Stimulated activated CD8-positive, alpha-beta memory T cell treated with anti-CD3 and anti-CD28 coated beads, Interleukin-12 subunit alpha, Interleukin-12 subunit beta, amount 100 ng/mL, for 24 hours (primary cell): Measurements from ENCODE around the gene ATPAF1.

Source experiments
- DNase-seq: peaks from one replicate; pipeline ENCODE4 v3.0.0-alpha.2; 2020; ENCODE audit errors: extremely low read depth

The ATPAF1 gene

DNA sequence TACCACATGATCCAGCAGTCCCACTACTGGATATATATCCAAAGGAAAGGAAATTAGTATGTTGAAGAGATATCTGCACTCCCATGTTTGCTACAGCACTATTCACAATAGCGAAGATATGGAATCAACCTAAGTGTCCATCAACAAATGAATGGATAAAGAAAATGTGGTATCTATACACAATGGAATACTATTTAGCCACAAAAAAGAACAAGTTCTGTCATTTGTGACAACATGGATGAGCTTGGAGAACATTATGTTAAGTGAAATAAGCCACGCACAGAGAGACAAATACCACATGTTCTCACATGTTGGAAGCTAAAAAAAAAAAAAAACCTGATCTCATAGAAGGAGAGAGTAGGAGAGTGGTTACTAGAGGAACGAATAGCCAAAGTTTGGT lies 17.7 kb downstream of the ATPAF1 start:
- no peak for DNase-seq

DNA sequence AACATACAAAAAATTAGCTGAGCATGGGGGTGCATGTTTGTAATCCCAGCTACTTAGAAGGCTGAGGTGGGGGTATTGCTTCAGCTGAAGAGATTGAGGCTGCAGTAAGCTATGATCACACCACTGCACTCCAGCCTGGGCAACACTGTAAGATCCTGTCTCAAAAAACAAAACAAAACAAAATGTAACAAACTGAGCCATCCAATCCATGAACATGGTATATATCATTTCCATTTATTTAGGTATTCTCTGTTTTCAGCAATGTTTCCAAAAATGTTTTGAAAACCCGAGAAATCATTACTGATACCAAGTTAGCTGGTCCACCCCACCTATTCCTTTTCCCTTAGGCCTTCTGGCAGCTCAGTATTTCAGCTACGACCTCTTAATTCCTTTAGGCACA lies 18.4 kb downstream of the ATPAF1 start:
- no peak for DNase-seq

DNA sequence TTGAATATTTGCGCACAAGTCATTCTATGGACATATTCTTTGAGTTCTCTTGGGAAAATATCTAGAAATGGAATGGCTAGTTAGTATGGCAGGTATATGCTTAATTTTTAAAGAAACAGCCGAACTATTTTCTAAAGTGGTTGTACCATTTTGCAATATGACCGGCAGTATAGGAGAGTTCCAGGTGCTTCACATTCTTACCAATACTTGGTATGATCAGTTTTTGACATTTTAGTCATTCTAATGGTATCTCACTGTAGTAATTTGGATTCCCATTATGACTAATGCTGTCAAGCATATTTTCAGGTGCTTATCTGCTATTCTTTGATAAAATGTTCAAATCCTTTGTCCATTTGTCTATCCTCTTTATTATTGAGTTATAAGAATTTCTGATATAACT lies 20.6 kb downstream of the ATPAF1 start:
- no peak for DNase-seq

DNA sequence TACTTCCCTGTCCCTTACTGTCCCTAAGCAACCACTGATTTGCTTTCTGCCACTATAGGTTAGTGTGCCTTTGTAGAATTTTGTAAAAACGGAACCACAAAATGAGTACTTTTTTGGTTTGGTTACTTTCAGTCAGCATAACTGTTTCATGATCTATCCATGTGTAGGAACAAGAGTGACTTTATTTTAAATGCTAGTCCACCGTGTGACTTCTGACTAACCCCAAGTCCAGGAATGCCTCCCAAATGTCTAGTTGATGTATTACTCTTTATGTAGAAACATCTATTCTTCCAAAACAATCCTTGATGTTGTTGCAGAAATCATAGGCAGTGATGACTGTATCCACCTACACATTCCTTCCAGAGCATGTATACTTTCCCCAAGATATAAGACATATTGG lies 21.3 kb downstream of the ATPAF1 start:
- no peak for DNase-seq

DNA sequence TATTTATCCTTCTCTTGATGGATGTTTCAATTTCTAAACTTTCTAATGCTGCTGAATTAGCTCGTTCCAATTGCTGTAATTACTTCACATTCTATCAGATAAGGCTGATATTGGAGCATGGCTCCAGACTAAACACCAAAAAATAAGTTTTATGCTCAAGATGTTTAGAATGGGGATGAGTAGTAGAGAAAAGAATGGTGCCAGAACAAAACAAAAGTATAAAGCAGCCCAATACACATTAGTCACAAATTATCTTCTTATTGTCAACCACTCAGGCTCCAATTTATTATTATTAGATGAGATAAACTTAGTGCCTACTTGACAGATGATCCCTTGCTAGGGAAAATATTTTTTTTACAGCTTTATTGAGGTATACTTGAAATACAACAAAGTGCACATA lies 21.8 kb downstream of the ATPAF1 start:
- no peak for DNase-seq

DNA sequence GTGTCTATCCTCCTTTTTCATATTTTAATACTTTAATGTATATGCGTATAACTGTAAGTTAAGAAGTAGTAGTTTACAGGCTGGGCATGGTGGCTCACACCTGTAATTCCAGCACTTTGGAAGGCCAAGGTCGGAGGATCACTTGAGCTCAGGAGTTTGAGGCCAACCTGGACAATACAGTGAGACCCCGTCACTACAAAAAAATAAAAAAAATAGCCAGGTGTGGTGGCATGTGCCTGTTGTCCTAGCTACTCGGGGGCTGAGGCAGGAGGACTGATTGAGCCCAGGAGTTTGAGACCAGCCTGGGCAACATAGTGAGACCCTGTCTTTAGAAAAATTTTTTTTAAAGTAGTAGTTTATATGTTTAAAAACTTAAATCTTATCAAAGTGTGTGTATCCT lies 22.3 kb downstream of the ATPAF1 start:
- no peak for DNase-seq

DNA sequence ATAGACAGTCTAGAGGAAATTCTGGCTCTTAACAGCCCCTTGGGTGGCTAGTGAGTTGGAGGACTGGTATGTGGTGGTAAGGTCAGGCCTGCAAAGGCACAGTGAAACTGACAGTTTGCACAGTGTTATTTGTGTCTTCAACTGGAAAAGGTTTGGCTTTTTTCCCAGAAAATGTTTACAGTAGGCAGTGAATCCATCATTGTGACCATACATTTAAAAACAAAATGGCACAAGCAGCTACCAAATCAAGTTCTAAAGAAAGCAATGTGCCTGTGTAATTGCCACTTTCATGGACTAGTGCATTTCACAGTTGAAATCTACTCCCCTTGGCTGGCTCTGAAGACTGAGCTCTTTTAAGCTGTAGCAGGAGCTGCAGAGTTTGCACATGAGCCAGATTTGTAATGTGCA lies 24.8 kb downstream of the ATPAF1 start:
- no peak for DNase-seq

DNA sequence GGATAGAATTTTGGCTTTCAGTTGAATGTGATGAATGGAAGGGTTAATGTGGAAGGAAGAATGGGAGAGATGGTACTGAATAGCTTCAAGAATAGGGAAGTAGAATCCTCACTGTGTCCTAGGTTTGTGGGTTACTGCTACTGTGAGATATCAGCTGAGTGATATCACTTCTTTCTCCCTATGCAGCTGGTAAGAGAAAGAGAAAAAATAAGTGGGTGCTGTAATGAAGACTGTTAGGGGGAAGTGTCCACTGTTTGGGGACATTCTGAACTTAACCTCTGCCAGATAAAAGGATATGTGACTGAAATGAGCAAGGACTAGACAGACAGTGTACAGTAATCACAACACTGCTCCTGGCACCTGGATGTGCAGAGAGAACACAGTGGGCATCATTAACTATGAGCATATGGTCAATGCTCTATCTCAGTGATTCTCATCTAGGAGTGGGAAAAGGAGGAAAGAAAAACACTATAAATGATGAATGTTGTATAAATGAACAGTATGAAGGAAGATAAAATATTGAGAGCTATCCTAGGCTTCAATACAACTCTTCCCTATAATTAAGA lies 26.0 kb downstream of the ATPAF1 start:
- DNase-seq, result no peak

DNA sequence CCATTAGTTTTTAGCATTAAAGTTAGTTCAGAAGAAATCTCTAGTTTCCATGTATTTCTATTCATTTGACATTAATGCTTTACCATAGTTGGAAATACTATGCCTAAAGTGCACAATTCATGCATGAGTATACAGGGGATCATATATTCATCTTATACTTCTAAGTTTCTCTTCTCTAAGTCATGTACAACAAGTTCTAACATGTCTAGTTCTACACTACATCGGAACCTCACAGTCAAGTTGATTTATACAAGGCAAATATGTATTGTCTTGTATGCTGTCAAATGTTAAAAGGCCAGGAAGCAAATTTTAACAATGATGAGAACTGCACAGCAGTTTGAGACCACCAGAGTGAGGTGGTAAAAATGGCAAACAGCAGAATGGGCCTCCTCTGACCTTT lies 28.6 kb downstream of the ATPAF1 start:
- DNase-seq, result no peak

DNA sequence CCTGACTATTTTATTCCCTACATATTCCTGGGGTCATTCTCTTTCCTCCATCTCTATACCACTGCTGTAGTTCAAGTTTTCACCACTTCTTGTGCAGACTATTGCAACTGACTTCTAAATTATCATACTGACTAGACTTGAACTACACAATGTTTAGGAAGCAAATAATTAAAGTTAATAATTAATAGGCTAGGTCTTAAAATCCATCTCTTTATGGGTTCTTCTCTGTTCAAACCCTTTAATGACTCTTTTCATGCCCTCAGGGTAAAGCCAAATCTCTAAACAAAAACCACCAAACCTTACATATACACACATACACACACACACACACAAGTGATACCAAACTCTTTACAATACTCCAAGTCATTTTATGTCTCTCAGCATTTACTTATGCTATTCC lies 29.2 kb downstream of the ATPAF1 start:
- no peak for DNase-seq

DNA sequence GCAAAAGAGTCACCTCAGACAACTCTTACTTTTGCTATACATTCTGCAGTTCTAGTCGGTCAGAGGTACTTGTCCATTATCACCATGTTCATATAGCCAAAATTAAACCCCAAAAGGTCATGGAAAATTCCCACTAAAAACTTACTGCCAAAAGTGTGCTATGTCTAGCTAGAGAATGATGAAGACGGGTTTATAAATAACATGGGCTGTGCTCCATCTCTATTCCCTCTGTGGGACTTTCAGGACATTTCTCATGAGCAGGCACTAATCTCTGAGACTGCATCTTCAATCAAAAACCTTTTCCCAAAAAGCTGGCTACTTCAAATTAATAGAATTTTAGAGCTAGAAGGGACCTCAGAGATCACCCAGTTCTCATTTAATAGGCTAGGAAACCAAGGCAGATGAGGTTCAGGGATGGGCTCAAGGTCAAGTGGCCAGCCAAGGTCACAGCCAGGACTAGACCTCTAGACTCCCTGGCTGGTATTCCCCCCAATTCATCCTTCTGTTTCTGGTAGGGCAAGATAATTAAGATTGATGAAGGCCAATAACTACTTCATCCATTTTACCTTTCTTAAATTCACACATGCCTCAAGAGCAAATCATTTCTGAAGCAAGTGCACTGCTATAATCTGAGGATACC lies 30.6 kb downstream of the ATPAF1 start:
- DNase-seq, result no peak

DNA sequence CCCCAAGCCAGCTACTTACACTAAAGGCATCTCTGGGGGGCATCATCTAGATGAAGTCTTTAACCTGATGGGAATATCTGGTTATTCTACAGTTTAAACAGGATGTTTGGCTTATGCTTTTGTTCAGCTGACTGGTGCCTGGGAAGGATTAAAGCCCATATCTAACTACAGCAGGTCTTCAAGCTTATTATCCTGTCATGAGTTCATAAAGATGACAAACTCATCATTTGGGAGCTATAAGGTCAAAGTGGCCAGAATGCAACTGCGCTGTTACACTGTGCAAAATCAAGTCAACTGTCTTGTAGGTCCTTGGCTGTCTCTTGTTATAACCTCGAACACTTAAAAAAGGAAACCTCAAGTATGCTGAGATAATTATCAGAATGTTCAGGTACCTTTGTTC lies 33.0 kb downstream of the ATPAF1 start:
- no peak for DNase-seq

DNA sequence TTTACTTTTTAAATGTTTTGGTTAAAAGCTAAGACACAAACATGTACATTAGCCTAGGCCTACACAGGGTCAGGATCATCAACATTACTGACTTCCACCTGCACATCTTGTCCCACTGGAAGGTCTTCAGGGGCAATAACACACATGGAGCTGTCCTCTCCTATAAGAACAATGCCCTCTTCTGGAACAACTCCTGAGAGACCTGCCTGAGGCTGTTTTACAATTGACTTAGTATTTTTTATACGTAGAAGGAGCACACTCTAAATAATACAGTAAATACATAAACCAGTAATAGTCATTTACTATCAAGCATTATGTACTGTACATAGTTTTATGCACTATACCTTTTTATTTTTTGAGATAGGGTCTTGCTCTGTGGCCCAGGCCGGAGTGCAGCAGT lies 37.4 kb downstream of the ATPAF1 start:
- no peak for DNase-seq

DNA sequence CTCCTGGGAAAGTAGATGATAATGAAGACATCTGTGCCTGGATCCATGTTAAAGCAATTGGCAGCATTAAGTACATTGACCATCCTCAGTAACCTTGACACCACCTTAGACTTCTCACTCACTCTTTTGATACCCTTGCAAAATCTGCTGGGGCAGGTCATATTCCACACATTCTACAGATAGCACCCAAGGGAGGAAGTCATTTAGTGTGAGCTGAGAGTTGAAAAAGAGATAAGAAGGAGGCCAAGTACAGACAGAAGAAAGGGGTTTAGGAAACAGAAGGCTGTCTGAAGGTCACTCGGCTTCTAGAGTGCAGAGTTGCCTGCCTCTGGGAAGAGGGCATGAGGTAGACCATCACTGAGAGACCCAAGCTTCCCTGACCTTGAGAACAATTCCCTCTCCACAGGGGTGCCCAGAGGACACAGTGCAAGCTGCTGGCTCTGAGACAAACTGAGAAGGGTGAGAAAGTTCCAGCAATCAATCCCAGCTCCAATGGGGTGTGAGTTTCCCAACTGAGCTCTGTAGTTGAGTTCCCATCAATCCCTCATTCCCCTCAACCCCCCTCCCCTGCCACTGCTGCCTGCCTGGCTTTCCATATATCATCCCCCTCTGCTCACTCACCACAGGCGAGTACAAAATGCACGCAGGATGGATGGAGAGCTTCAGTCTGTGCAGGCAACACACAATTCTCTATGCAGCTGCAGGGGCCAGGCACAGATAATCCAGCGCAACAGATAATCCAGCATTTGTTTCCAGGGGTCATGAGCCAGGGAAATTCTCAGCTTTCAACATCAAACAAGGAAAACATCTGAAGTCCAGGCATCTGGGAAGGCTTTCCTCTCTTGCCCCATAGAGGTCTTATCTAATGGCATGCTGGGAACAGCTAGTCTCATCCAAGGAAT lies 44.2 kb downstream of the ATPAF1 start:
- no peak for DNase-seq

DNA sequence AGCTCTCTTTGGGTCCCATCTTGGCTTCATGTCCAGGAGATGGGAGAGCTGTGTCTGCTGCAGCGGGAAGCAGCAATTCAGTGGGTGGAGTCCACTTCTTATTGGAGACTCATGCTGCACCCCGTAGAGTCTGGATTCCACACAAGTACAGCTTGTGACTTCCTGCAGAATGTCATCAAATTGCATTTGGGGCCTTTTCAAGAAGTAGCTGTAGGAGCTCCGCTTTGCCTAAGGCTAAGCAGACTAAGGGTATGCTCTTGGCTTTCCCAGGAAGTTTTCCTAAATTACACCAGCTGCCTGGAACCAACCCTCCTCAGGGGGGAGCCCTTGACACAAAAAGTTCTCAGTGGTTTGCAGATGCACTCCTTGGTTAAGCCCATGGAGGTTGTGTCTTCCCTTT lies 45.8 kb downstream of the ATPAF1 start:
- no peak for DNase-seq

DNA sequence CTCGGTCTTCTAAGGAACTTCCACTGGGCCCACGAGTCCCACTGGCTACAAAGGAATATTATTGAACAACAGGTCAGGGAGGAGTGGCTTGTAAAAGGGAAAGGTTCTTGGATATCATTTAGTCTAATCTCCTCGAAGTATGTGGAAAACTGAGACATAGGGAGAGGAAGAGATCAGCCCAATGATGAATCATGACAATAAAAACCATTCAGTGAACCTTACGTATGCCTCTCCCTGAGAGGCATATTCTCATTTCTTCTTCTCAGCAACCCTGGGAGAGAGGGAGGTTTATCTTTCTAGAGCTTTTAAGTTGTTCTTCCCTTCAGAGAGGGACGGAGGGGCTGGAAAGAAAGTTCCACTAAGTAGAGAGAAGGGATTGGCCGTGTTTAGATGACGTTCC lies 46.2 kb downstream of the ATPAF1 start:
- DNase-seq, result no peak

DNA sequence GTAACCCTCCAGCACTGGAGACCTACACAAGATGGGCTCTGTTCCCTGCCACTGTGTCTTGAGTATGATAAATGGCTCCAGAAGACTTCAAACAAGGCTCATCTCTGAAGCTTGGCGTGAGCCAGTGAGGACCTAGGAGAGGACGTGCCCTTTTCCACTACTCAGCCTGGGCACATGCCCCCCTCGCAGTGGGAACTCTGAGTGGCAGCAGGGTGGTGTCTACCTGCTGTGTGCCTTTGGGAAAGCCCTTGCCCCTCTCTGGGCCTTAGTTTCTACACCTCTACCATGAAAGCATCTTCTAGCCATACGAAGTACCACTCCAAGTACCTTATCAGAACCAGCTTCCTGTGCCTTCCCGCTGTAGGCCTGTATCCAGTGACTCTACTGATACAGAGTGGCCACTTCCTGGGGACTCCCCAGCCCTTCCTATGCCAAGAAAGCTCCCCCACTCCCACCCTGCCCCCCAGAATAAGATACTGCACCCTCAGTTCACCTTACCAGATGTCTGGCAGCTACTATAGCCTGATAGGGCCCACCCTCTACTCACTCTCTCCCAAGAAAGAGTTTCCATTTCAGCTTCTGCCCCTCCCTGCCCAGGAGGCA lies 48.4 kb downstream of the ATPAF1 start:
- no peak for DNase-seq

DNA sequence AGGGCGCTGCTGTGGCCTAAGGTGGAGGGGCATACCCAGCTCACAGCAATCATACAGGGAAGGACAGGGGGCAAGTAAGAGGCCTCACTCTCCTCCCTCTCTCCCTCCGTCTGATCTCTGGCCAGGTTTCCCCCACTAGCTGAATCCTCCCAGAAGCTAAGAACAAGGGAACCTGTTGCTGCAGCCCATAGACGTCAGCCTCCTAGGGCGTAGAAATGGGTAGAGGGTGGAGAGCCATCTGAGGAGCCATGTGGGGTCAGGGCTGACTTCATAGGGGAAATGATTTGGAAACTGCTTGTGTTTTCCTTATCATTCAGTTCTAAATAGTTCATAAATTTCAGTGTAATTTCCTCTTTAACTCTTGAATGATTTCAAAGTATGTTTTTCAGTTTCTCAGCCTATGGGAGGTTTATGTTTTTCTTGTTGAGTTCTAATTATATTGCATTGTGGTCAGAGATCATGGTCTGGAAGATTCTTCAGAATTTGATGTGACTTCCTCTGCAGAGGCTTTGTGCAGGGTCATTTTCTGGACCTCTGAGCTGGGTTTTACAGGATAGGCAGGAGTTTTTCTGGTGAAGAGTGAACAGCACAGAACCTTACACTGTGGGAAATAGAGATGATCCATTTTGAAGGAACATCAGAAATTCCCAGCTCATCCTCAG lies 49.3 kb downstream of the ATPAF1 start:
- DNase-seq, result no peak

DNA sequence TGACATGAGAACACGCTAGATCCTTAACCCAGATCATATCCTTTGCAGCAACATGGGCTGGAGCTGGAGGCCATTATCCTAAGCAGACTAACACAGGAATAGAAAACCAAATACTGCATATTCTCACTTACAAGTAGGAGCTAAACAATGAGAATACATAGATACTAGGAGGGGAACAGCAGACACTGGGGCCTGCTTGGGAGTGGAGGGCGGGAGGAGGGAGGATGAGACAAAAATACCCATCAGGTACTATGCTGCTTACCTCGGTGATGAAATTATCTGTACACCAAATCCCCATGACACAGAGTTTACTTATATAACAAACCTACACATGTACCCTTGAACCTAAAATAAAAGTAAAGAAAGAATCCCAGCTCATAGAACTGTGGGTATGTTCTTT lies 50.3 kb downstream of the ATPAF1 start:
- no peak for DNase-seq

DNA sequence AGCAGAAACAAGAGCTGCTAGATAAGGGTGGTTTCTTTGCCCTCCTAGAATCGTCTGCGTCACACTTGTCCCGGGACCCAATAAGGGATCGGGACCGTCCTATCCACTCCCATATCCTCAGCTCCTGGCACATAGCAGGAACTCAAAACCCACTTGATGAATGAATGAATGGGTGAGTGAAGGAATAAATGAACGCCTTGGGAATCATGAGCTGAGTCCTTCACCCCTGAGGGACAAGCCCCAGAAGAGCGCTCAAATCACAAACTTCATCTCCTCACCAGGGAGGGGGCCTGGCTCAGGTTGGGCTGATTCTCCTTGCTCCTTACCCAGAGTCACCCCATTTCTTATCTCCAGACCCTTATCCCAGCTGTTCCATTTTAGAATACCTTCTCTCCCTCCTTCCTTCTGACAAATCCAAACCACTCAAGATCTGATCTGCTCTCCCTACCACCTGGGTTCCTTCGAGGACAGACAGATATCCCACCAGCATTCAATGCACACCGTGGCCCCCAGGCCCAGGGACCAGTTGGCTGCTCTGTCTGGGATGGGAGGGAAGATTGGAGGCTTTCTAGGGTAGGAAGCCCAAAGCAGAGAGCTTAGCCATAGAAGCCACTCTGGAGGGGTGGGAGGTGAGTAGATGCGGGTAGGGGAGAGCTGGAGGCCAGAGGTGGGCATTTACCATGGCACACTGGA lies 50.9 kb downstream of the ATPAF1 start:
- no peak for DNase-seq

DNA sequence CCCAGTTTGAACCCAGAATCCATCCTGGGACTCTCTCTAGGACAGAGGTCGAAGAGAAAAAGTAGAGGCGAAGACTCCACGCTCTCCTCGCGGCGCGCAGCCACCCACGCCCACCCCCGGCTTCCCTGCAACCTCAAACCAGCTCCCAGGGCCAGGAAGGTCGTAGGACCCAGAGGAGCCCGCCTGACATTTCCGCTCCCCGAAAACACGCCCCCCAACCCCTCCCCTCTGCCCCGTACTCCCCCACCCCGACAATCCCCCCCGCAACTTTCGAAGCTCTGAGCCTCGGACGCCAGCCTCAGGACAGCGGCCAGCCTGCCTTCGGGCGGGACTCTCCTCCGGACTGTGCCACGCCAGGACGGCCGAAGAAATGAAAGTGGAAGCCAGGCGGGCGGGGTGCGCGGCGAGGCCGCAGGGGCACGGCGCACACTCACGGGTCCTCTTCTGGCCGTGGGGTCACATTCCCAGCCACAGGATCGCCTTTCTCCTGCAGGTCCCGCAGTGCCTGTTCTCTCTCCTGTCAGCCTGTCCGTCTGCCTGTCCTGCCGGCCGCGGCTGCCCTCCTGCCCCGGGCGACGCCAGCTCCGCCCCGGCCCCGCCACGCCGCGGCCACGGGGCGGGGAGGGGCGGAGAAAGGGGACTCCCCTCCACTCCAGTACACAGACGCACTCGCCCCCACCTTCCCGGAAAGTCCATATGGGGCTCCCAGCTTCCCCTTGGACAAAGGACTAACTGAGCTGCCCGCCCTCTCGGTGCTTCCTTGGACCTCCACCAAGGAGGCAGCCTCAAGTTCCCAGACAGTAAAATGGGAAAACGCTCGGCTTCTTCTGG lies 51.7 kb downstream of the ATPAF1 start, which contains the start of gene MOB3C:
TSS of gene MOB3C (minus strand) at position 535 of the 831 bp plus-strand sequence. CDS start 3,490 bp downstream, outside the sequence.
- peak; percentile 43 for DNase-seq
